ENCODE data around the gene MMD. TPM values are rescaled to one million over a fixed set of nuclear protein-coding genes. Genes with fewer than 3 reads are reported as not detected.

Gene MMD
- total and polyA plus RNA-seq, 9 of the 15 experiments (the other 6 are each of a cell fraction or from before 2014, with no cell fraction given) = 3.1 to 18.9 (median 10.7) TPM

DNA sequence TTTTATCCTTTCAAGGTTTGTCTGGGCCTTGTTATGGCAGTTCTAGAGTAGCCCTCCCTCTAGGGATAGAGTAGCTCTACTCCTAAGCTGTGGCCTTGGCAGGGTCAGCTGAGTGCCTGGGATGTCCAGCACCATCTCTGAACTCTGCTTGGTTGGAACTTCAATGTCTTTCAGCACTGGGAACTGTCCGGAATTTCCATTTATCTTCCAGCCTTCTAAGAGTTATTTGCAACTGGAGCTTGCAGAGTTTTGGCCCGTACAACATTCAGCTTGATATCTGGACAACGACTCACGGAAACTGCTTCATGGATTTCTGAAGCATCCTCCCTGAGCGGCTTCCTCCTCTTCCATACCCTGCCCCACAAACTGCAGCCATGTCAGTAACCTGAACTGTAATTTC is 22.9 kb downstream of the MMD start:
- BruUV-seq (replicated peaks) = no TSS peak
- H2AFZ ChIP-seq (ENCODE audit: low read depth, low read length) = no peak overlapping the region
- in situ Hi-C loops (cut with MboI) (no loop called here), intact Hi-C loops (cut with micrococcal nuclease) (no loop called here)
- ATAC-seq (no peak), FAIRE-seq (no peak), DNase-seq (ENCODE audit: extremely low read depth in 1 of 4, low spot score in 3 of 4) (no peak)
- H3K4me1 ChIP-seq (replicated peaks in 1 of 2; ENCODE audit: control insufficient read depth in 2 of 2, insufficient read depth in 2 of 2, low read length in 2 of 2) = no peaks in the 10 kb centered on the region
- H3K9ac ChIP-seq (ENCODE audit: insufficient read depth in 1 of 2, low read depth in 2 of 2, low read length in 2 of 2) = no peak overlapping the region
- H3K9me1 ChIP-seq (ENCODE audit: control insufficient read depth, insufficient read depth, low read length) = no peaks in the 10 kb centered on the region
- no peaks in the 10 kb centered on the region for H4K20me1 ChIP-seq (replicated peaks; ENCODE audit: control insufficient read depth, insufficient read depth, low read length)
- POLR2A ChIA-PET = interaction anchor here (1.2 to 1.6 kb wide), 2 partner anchors 8 to 23 kb away, joined by 4 to 7 read pairs; partner anchors contain the start of gene MMD
- CTCF ChIA-PET (ENCODE audit: low intra/inter-chr PET ratio) = no interaction called here
- H3K4me3 ChIP-seq = no peak overlapping the region
- H3K79me2 ChIP-seq (ENCODE audit: control insufficient read depth, insufficient read depth, low read length) = no peaks in the 10 kb centered on the region
- WGBS (ENCODE audit: insufficient coverage, low coverage, missing lambda C conversion rate) = 86% methylated on average over 5 of the region's 5 CpGs
- H3K9me3 ChIP-seq (replicated peaks; ENCODE audit: control insufficient read depth, insufficient read depth, low read depth, low read length) = no peaks in the 10 kb centered on the region
- no peak overlapping the region for H3K27ac ChIP-seq (ENCODE audit: extremely low read depth, low read depth, low read length)
- TF ChIP-seq, protein P1, sequence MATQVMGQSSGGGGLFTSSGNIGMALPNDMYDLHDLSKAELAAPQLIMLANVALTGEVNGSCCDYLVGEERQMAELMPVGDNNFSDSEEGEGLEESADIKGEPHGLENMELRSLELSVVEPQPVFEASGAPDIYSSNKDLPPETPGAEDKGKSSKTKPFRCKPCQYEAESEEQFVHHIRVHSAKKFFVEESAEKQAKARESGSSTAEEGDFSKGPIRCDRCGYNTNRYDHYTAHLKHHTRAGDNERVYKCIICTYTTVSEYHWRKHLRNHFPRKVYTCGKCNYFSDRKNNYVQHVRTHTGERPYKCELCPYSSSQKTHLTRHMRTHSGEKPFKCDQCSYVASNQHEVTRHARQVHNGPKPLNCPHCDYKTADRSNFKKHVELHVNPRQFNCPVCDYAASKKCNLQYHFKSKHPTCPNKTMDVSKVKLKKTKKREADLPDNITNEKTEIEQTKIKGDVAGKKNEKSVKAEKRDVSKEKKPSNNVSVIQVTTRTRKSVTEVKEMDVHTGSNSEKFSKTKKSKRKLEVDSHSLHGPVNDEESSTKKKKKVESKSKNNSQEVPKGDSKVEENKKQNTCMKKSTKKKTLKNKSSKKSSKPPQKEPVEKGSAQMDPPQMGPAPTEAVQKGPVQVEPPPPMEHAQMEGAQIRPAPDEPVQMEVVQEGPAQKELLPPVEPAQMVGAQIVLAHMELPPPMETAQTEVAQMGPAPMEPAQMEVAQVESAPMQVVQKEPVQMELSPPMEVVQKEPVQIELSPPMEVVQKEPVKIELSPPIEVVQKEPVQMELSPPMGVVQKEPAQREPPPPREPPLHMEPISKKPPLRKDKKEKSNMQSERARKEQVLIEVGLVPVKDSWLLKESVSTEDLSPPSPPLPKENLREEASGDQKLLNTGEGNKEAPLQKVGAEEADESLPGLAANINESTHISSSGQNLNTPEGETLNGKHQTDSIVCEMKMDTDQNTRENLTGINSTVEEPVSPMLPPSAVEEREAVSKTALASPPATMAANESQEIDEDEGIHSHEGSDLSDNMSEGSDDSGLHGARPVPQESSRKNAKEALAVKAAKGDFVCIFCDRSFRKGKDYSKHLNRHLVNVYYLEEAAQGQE (IDR thresholded peaks at IDR 0.05; ENCODE audit: borderline replicate concordance) = peak; percentile 63
- TF ChIP-seq, protein P1 (CRISPR knock-in tag; IDR thresholded peaks at IDR 0.05; ENCODE audit: low read depth) = no peak
- no peak for TF ChIP-seq ZNF347 (CRISPR knock-in tag; IDR thresholded peaks at IDR 0.05; ENCODE audit: low read depth)
- no peak for TF ChIP-seq RBM25 (IDR thresholded peaks at IDR 0.05; ENCODE audit: low read depth, low read length, severe bottlenecking)
- no peaks in the 10 kb centered on the region for H3K27me3 ChIP-seq (ENCODE audit: control insufficient read depth in 2 of 2, insufficient read depth in 2 of 2, low read length in 2 of 2)
- H3K4me2 ChIP-seq (ENCODE audit: insufficient read depth, low read length) = no peak overlapping the region
- peaks cover 19% of the 10 kb centered on the region; the same call in 2 of the 3 replicates for H3K36me3 ChIP-seq (ENCODE audit: control insufficient read depth, insufficient read depth, low read length)

All from K562 (cell line).